ENCODE results near the gene LRRC46. TPM values are rescaled to one million over a fixed set of nuclear protein-coding genes. Genes with fewer than 3 reads are reported as not detected.

Gene LRRC46
- total RNA-seq, 1 donor from 2014 or later = 1.4 TPM

- Mint-ChIP-seq H3K4me1 (peaks cover 26% of the 10 kb centered on the region), H3K27ac (ENCODE audit: unreplicated experiment) (peak within 1 kb of the TSS; percentile 94), H3K9me3 (no peaks in the 10 kb centered on the region), H3K4me3 (peak within 1 kb of the TSS; percentile 96), H3K36me3 (ENCODE audit: low read depth) (no peaks in the 10 kb centered on the region), H3K27me3 (ENCODE audit: low read depth) (peaks cover 30% of the 10 kb centered on the region)
- peak; percentile 97 for DNase-seq (ENCODE audit: low read depth, low spot score)
- TF ChIP-seq, protein P1, sequence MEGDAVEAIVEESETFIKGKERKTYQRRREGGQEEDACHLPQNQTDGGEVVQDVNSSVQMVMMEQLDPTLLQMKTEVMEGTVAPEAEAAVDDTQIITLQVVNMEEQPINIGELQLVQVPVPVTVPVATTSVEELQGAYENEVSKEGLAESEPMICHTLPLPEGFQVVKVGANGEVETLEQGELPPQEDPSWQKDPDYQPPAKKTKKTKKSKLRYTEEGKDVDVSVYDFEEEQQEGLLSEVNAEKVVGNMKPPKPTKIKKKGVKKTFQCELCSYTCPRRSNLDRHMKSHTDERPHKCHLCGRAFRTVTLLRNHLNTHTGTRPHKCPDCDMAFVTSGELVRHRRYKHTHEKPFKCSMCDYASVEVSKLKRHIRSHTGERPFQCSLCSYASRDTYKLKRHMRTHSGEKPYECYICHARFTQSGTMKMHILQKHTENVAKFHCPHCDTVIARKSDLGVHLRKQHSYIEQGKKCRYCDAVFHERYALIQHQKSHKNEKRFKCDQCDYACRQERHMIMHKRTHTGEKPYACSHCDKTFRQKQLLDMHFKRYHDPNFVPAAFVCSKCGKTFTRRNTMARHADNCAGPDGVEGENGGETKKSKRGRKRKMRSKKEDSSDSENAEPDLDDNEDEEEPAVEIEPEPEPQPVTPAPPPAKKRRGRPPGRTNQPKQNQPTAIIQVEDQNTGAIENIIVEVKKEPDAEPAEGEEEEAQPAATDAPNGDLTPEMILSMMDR (conservative IDR thresholded peaks at IDR 0.05) = peak; percentile 98
Observed at GRCh38 chr17:47840742-47841487, 9.4 kb downstream of the LRRC46 start, which contains the start of gene SCRN2. TSS of gene SCRN2 (minus strand) at chr17:47841273. CDS start at chr17:47840843, 430 bp downstream.

- H3K9me3 Mint-ChIP-seq = no peaks in the 10 kb centered on the region
- no peak overlapping the region for H3K27ac Mint-ChIP-seq (ENCODE audit: unreplicated experiment)
- peak overlapping the region; percentile 96 for H3K4me3 Mint-ChIP-seq
- no peaks in the 10 kb centered on the region for H3K36me3 Mint-ChIP-seq (ENCODE audit: low read depth)
- no peak for DNase-seq (ENCODE audit: low read depth, low spot score)
- TF ChIP-seq, protein P1 (conservative IDR thresholded peaks at IDR 0.05) = peak; percentile 44
- H3K27me3 Mint-ChIP-seq (ENCODE audit: low read depth) = peaks cover 38% of the 10 kb centered on the region
- H3K4me1 Mint-ChIP-seq = peaks cover 31% of the 10 kb centered on the region
Observed at GRCh38 chr17:47841488-47842291, 10.2 kb downstream of the LRRC46 start.

- H3K36me3 Mint-ChIP-seq (ENCODE audit: low read depth) = no peaks in the 10 kb centered on the region
- DNase-seq (ENCODE audit: low read depth, low spot score) = no peak
- no peaks in the 10 kb centered on the region for H3K9me3 Mint-ChIP-seq
- H3K27ac Mint-ChIP-seq (ENCODE audit: unreplicated experiment) = no peak overlapping the region
- TF ChIP-seq, protein P1 (conservative IDR thresholded peaks at IDR 0.05) = no peak
- peaks cover 35% of the 10 kb centered on the region for H3K4me1 Mint-ChIP-seq
- peak overlapping the region; percentile 77 for H3K4me3 Mint-ChIP-seq
- H3K27me3 Mint-ChIP-seq (ENCODE audit: low read depth) = peaks cover 55% of the 10 kb centered on the region
Observed at GRCh38 chr17:47843391-47843730, 11.9 kb downstream of the LRRC46 start.

DNA sequence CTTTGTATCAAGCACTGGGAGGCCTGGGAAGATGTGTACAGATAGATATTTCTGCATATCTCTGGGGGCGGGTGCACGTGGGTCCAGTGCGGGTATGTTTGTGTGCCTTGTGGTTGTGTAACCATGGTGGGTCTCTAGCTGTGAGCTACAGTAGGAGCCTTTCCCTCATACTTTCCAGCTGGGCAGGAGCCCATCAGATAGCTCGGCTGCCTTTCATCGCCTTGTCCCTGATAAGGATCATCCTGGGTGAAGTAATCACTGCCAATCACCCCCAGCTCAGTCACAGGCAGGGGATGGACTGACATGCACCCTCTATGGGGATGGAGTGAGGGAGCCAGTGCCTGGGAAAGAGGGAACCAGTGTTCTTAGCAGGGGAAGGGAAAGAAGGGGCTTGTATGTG lies 12.8 kb downstream of the LRRC46 start:
- H3K4me3 Mint-ChIP-seq = no peak overlapping the region

More for the DNA sequence above, 12.8 kb downstream of the LRRC46 start:
- no peaks in the 10 kb centered on the region for H3K36me3 Mint-ChIP-seq (ENCODE audit: low read depth)
- peaks cover 35% of the 10 kb centered on the region for H3K4me1 Mint-ChIP-seq
- TF ChIP-seq, protein P1 (conservative IDR thresholded peaks at IDR 0.05) = no peak
- DNase-seq (ENCODE audit: low read depth, low spot score) = no peak
- H3K9me3 Mint-ChIP-seq = no peaks in the 10 kb centered on the region
- H3K27ac Mint-ChIP-seq (ENCODE audit: unreplicated experiment) = no peak overlapping the region
- H3K27me3 Mint-ChIP-seq (ENCODE audit: low read depth) = peaks cover 63% of the 10 kb centered on the region

Measured in neural crest cell (in vitro differentiated cells).